IMR-90 (cell line): Measurements from ENCODE around the gene PRKAG2. TPM values are rescaled to one million over a fixed set of nuclear protein-coding genes. Genes with fewer than 3 reads are reported as not detected.

Source experiments
- ATAC-seq: fragments of 200-7000 bp; cut with Tn5 transposase; 2 replicates; pipeline ENCODE4 v1.9.1; 2020; ENCODE audit warnings: low read depth, mild to moderate bottlenecking, moderate library complexity
- BruUV-seq: library from RNA; stranded (reverse); fragments of 400-500 nt; replicated peaks from 2 replicates; lab custom pipeline; 2021; lab: Mats Ljungman, UMichigan
- CTCF ChIA-PET: fragments of 300-600 bp; formaldehyde crosslinking; extraction: SDS; loops from one replicate; lab custom pipeline; 2021; ENCODE audit warnings: antibody characterized with exemption; lab: Yijun Ruan, JAX
- POLR2A ChIA-PET: fragments of 300-600 bp; sonication (Branson Sonifier 250); formaldehyde crosslinking; loops from one replicate; lab custom pipeline; 2022; ENCODE audit warnings: antibody characterized with exemption; ENCODE audit not compliant: unreplicated experiment; lab: Charles Lee
- DNase-seq: peaks from one replicate; pipeline ENCODE4 v3.0.0; 2013
- H2AFZ ChIP-seq: replicated peaks from 2 replicates; pipeline ENCODE3; 2013; ENCODE audit warnings: low read length, mild to moderate bottlenecking; ENCODE audit not compliant: poor library complexity
- H2AK5ac ChIP-seq: 2 replicates; pipeline ENCODE4 v1.6.1; 2013; ENCODE audit warnings: low read depth, low read length, inconsistent platforms
- H2AK9ac ChIP-seq: replicated peaks from 2 replicates; pipeline ENCODE3; 2013; ENCODE audit warnings: mild to moderate bottlenecking, low read depth, low read length, moderate library complexity; ENCODE audit not compliant: poor library complexity
- H2BK120ac ChIP-seq: 2 replicates; pipeline ENCODE4 v1.6.1; 2013; ENCODE audit warnings: low read depth, low read length, inconsistent platforms
- H2BK15ac ChIP-seq: 3 replicates; pipeline ENCODE4 v1.6.1; 2013; ENCODE audit warnings: low read depth, low read length, inconsistent platforms
- H2BK20ac ChIP-seq: 2 replicates; pipeline ENCODE4 v1.6.1; 2013; ENCODE audit warnings: low read depth, mild to moderate bottlenecking, inconsistent platforms, low read length, moderate library complexity
- H2BK5ac ChIP-seq: 2 replicates; pipeline ENCODE4 v1.6.1; 2013; ENCODE audit warnings: mild to moderate bottlenecking, low read depth, low read length, inconsistent platforms; ENCODE audit not compliant: poor library complexity, severe bottlenecking
- H3K14ac ChIP-seq: replicated peaks from 2 replicates; pipeline ENCODE4 v1.6.1; 2013; ENCODE audit warnings: low read depth, low read length, inconsistent platforms
- H3K18ac ChIP-seq: 2 replicates; pipeline ENCODE4 v1.6.1; 2013; ENCODE audit warnings: low read depth, low read length, control low read depth
- H3K23ac ChIP-seq: 2 replicates; pipeline ENCODE4 v1.6.1; 2013; ENCODE audit warnings: low read depth, low read length, inconsistent platforms
- H3K27ac ChIP-seq: 2 replicates; pipeline ENCODE4 v1.5.1; 2013; ENCODE audit warnings: mild to moderate bottlenecking, control low read depth, low read length; ENCODE audit not compliant: insufficient read depth
- H3K27me3 ChIP-seq: 2 replicates; pipeline ENCODE4 v1.6.1; 2013; ENCODE audit warnings: low read length; ENCODE audit not compliant: control insufficient read depth, insufficient read depth
- H3K36me3 ChIP-seq: 2 replicates; pipeline ENCODE4 v1.6.1; 2013; ENCODE audit warnings: low read length, mixed read lengths; ENCODE audit not compliant: control insufficient read depth, insufficient read depth
- H3K4ac ChIP-seq: 2 replicates; pipeline ENCODE4 v1.6.1; 2013; ENCODE audit warnings: low read depth, low read length, inconsistent platforms
- H3K4me1 ChIP-seq: 2 replicates; pipeline ENCODE4 v1.6.1; 2013; ENCODE audit warnings: low read length, mixed read lengths; ENCODE audit not compliant: control insufficient read depth, insufficient read depth
- H3K4me2 ChIP-seq: 2 replicates; pipeline ENCODE4 v1.6.1; 2013; ENCODE audit warnings: low read depth, mild to moderate bottlenecking, control low read depth, low read length, moderate library complexity
- H3K4me3 ChIP-seq: 2 replicates; pipeline ENCODE4 v1.5.1; 2013; ENCODE audit warnings: low read depth, mild to moderate bottlenecking, control low read depth, low read length, moderate library complexity; ENCODE audit not compliant: insufficient read depth
- H3K56ac ChIP-seq: 2 replicates; pipeline ENCODE4 v1.6.1; 2013; ENCODE audit warnings: low read length, inconsistent platforms; ENCODE audit not compliant: insufficient read depth; ENCODE audit errors: extremely low read depth
- H3K79me1 ChIP-seq, 2 experiments: 2 replicates each; pipeline ENCODE4 v1.6.1; 2013; ENCODE audit warnings: low read length in 2 of 2, inconsistent platforms in 1 of 2, low read depth in 1 of 2
- H3K9ac ChIP-seq: 2 replicates; pipeline ENCODE4 v1.6.1; 2013; ENCODE audit warnings: low read depth, low read length, control low read depth
- H3K9me1 ChIP-seq: 2 replicates; pipeline ENCODE4 v1.6.1; 2013; ENCODE audit warnings: low read length, inconsistent platforms; ENCODE audit not compliant: insufficient read depth
- H3K9me3 ChIP-seq: 2 replicates; pipeline ENCODE4 v1.6.1; 2013; ENCODE audit warnings: low read length; ENCODE audit not compliant: control insufficient read depth, insufficient read depth
- H4K20me1 ChIP-seq: 2 replicates; pipeline ENCODE4 v1.6.1; 2013; ENCODE audit warnings: low read length, inconsistent platforms; ENCODE audit not compliant: insufficient read depth
- H4K5ac ChIP-seq: 2 replicates; pipeline ENCODE4 v1.6.1; 2013; ENCODE audit warnings: mild to moderate bottlenecking, low read depth, low read length, control low read depth
- H4K8ac ChIP-seq, 2 experiments: 2 replicates each; pipeline ENCODE4 v1.6.1; 2013; ENCODE audit warnings: low read depth in 2 of 2, low read length in 2 of 2, control low read depth in 1 of 2, inconsistent platforms in 1 of 2
- H4K91ac ChIP-seq: 2 replicates; pipeline ENCODE4 v1.6.1; 2013; ENCODE audit warnings: low read depth, low read length, inconsistent platforms; ENCODE audit not compliant: insufficient read depth
- BHLHE40 ChIP-seq: fragments of 150-350 bp; IDR thresholded peaks from 2 replicates; pipeline ENCODE4 v1.6.1; 2016; ENCODE audit warnings: mild to moderate bottlenecking, low read depth, low read length
- CEBPB ChIP-seq: IDR thresholded peaks from 2 replicates; pipeline ENCODE4 v1.6.1; 2012; ENCODE audit warnings: low read depth, low read length, improper control_type of control experiment
- CHD1 ChIP-seq: IDR thresholded peaks from 2 replicates; pipeline ENCODE4 v1.6.1; 2012; ENCODE audit warnings: low read depth, low read length, improper control_type of control experiment
- MAFK ChIP-seq: IDR thresholded peaks from 2 replicates; pipeline ENCODE4 v1.6.1; 2012; ENCODE audit warnings: low read depth, low read length, improper control_type of control experiment
- MAZ ChIP-seq: IDR thresholded peaks from 2 replicates; pipeline ENCODE4 v1.6.1; 2012; ENCODE audit warnings: low read depth, mild to moderate bottlenecking, low read length, improper control_type of control experiment, moderate library complexity, borderline replicate concordance
- NFE2L2 ChIP-seq: fragments of 150-350 bp; IDR thresholded peaks from 2 replicates; pipeline ENCODE4 v1.6.1; 2016; ENCODE audit warnings: low read depth, mild to moderate bottlenecking, low read length
- POLR2A ChIP-seq: IDR thresholded peaks from 2 replicates; pipeline ENCODE4 v1.6.1; 2012; ENCODE audit warnings: mild to moderate bottlenecking, low read depth, low read length
- RCOR1 ChIP-seq: IDR thresholded peaks from 2 replicates; pipeline ENCODE4 v1.6.1; 2012; ENCODE audit warnings: mild to moderate bottlenecking, low read length, improper control_type of control experiment; ENCODE audit not compliant: insufficient replicate concordance
- SMC3 ChIP-seq: fragments of 150-350 bp; IDR thresholded peaks from 2 replicates; pipeline ENCODE4 v1.6.1; 2016; ENCODE audit warnings: low read depth, mild to moderate bottlenecking, antibody characterized with exemption, low read length, moderate library complexity
- WGBS, 2 experiments: methylation state at CpG; one replicate each; pipeline versions ENCODE4 v1.1.5 to v1.1.7; 2013; ENCODE audit warnings: missing lambda C conversion rate in 2 of 2; ENCODE audit not compliant: insufficient read length in 1 of 2; ENCODE audit errors: extremely low coverage in 2 of 2; 5-methylcytosine and 5-hydroxymethylcytosine counted together
- dilution Hi-C: fragments of 300-500 bp; cut with HindIII; formaldehyde crosslinking; loops from one replicate; pipeline ENCODE4 v1.14.3; 2018; ENCODE audit warnings: low sequenced_read_pairs; ENCODE audit not compliant: unreplicated experiment
- in situ Hi-C: fragments of 300-500 bp; cut with MboI; formaldehyde crosslinking; loops from 3 replicates; pipeline ENCODE4 v1.14.3; 2019; ENCODE audit warnings: low sequenced_read_pairs, inconsistent platforms, mixed read lengths
- intact Hi-C: fragments of 100-400 bp; cut with micrococcal nuclease; formaldehyde crosslinking; loops from 2 replicates; pipeline ENCODE4 v1.10.0; 2022
- polyA plus RNA-seq, 3 experiments: library from polyadenylated mRNA; depleted of rRNA; stranded (reverse); fragments of >200 nt; gene quantifications; 2 replicates each; pipeline ENCODE4 v1.2.3, GENCODE V29; 2012; ENCODE audit warnings: low replicate concordance in 1 of 3
- total RNA-seq: library from RNA; depleted of rRNA; stranded (reverse); fragments of >200 nt; gene quantifications from 2 replicates; pipeline ENCODE4 v1.2.3, GENCODE V29; 2012
- TF ChIP-seq, protein P1 (sequence below): fragments of 150-350 bp; IDR thresholded peaks from 2 replicates; pipeline ENCODE4 v1.6.1; 2016; ENCODE audit warnings: low read depth, mild to moderate bottlenecking, low read length, moderate library complexity, borderline replicate concordance
- TF ChIP-seq, protein P2 (sequence below): fragments of 150-350 bp; IDR thresholded peaks from 2 replicates; pipeline ENCODE4 v1.6.1; 2017; ENCODE audit warnings: mild to moderate bottlenecking, antibody characterized with exemption, low read length, low read depth

Gene PRKAG2
- total and polyA plus RNA-seq, 2 of the 4 experiments (the other 2 are of a cell fraction), result 15.4 to 21.6 TPM

GRCh38 chr7:151786936-151787335, 90.0 kb downstream of the PRKAG2 start:
- ATAC-seq (no peak), DNase-seq (no peak)
- Histone ChIP-seq H3K27ac (no peak overlapping the region), H2AK9ac (peak overlapping the region; percentile 50), H3K9me3 (no peaks in the 10 kb centered on the region), H3K23ac (no peak overlapping the region), H4K20me1 (no peaks in the 10 kb centered on the region), H2BK20ac (no peak overlapping the region), H2AK5ac (no peak overlapping the region), H2BK5ac (no peak overlapping the region), H3K4me1 (no peaks in the 10 kb centered on the region), H3K4me3 (no peak overlapping the region), H3K4me2 (no peak overlapping the region), H4K5ac (no peak overlapping the region), H3K4ac (no peak overlapping the region), H3K36me3 (no peaks in the 10 kb centered on the region), H3K18ac (no peak overlapping the region), H3K9me1 (no peaks in the 10 kb centered on the region), H2AFZ (no peak overlapping the region), H2BK120ac (no peak overlapping the region), H3K9ac (no peak overlapping the region), H3K79me1 (no peaks in the 10 kb centered on the region), H3K27me3 (peaks cover 28% of the 10 kb centered on the region), H3K56ac (no peak overlapping the region), H4K8ac (no peak overlapping the region), H2BK15ac (no peak overlapping the region), H3K14ac (no peak overlapping the region), H4K91ac (no peak overlapping the region)
- no CpG with 5 or more reads among the region's 5 CpGs for WGBS, 2 experiments
- CTCF ChIA-PET, result no interaction called here
- dilution Hi-C loops, result no loop called here
- no TSS peak for BruUV-seq
- intact Hi-C loops, result no loop called here
- TF ChIP-seq NFE2L2, result no peak
- TF ChIP-seq, protein P1, sequence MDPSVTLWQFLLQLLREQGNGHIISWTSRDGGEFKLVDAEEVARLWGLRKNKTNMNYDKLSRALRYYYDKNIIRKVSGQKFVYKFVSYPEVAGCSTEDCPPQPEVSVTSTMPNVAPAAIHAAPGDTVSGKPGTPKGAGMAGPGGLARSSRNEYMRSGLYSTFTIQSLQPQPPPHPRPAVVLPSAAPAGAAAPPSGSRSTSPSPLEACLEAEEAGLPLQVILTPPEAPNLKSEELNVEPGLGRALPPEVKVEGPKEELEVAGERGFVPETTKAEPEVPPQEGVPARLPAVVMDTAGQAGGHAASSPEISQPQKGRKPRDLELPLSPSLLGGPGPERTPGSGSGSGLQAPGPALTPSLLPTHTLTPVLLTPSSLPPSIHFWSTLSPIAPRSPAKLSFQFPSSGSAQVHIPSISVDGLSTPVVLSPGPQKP, result no peak
- TF ChIP-seq MAFK, result no peak
- no peak for TF ChIP-seq CHD1
- no peak for TF ChIP-seq RCOR1
- TF ChIP-seq BHLHE40, result no peak
- no peak for TF ChIP-seq MAZ
- TF ChIP-seq POLR2A, result no peak
- TF ChIP-seq, protein P2, sequence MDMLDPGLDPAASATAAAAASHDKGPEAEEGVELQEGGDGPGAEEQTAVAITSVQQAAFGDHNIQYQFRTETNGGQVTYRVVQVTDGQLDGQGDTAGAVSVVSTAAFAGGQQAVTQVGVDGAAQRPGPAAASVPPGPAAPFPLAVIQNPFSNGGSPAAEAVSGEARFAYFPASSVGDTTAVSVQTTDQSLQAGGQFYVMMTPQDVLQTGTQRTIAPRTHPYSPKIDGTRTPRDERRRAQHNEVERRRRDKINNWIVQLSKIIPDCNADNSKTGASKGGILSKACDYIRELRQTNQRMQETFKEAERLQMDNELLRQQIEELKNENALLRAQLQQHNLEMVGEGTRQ, result no peak
- TF ChIP-seq SMC3, result no peak
- no peak for TF ChIP-seq CEBPB
- POLR2A ChIA-PET, result no interaction called here
- in situ Hi-C loops, result no loop called here
